Right cardiac atrium (tissue), 5 donors: Measurements from ENCODE around the gene SERGEF. TPM values are rescaled to one million over a fixed set of nuclear protein-coding genes. Genes with fewer than 3 reads are reported as not detected.

Source experiments
- ATAC-seq, 2 donors: fragments of 200-7000 bp; cut with Tn5 transposase; one replicate each; pipeline versions ENCODE4 v1.8.0 to v1.9.1; 2020; ENCODE audit warnings: moderate library complexity in 2 of 2, mild to moderate bottlenecking in 1 of 2
- DNase-seq, 3 donors: peaks; one replicate each; pipeline ENCODE4 v3.0.0-alpha.2; 2020
- H3K27ac ChIP-seq: one replicate; pipeline ENCODE4 v1.5.1; 2013; ENCODE audit warnings: mild to moderate bottlenecking, low read length, control low read depth, moderate library complexity
- H3K27me3 ChIP-seq: one replicate; pipeline ENCODE4 v1.6.1; 2013; ENCODE audit not compliant: control insufficient read depth, insufficient read depth
- H3K4me1 ChIP-seq: one replicate; pipeline ENCODE4 v1.6.1; 2013; ENCODE audit warnings: low read length; ENCODE audit not compliant: control insufficient read depth, insufficient read depth
- H3K4me3 ChIP-seq: one replicate; pipeline ENCODE4 v1.5.1; 2013; ENCODE audit warnings: low read length, control low read depth
- H3K9me3 ChIP-seq: one replicate; pipeline ENCODE4 v1.6.1; 2013; ENCODE audit warnings: low read length; ENCODE audit not compliant: control insufficient read depth
- WGBS: extraction: QIAGEN DNeasy Blood & Tissue Kit; methylation state at CpG from one replicate; pipeline ENCODE4 v1.1.7; 2013; 5-methylcytosine and 5-hydroxymethylcytosine counted together
- intact Hi-C, 4 donors: fragments of 100-400 bp; cut with DNase I; formaldehyde crosslinking; loops; one replicate each; pipeline versions ENCODE4 v1.11.0 to v1.14.0; 2022 to 2023
- polyA plus RNA-seq: library from polyadenylated mRNA; stranded (reverse); fragments of 200-250 nt; gene quantifications from one replicate; pipeline ENCODE4 v1.2.3, GENCODE V29; 2013
- total RNA-seq, 4 donors: library from RNA; stranded (reverse); fragmentation: NEBNext Ultra II Directional; extraction: Animal tissue kit (Norgen Biotek cat#: 25700); gene quantifications; one replicate each; pipeline ENCODE4 v1.2.1, GENCODE V29; 2021
- donor health status: healthy with polysubstance abuse.
- donor health status: DM: no; HTN: yes; CAD: no.
- donor health status: DM: no; HTN: no; CAD: no.
- donor health status: DM: no; HTN: yes; CAD: no; lungs with severe emphysema.
- donor health status: DM: yes; HTN: yes; CAD: no.

SERGEF gene
- total and polyA plus RNA-seq, 5 donors, result 30.8 to 44.7 (median 31.6) TPM

DNA sequence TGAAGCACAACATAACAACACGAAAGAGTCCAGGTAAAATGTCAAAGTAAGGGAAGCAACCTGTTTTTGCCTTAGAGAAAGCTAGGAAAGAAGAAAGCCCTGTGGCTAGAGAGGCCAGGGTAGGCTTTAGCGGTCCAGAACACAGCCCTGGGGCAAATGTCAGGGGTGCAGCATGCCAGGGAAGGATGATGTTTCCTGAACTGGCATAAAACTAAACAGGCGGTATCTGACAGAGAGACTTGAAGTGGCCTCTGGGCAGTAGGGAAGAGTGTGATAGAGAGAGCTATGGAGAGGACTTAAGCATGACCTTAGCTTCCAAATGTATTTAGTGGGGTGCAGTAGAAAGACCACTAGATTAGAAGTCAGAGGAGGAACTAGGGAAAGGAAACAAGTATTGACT lies 174.7 kb downstream of the SERGEF start:
- Histone ChIP-seq H3K4me3 (no peak overlapping the region), H3K9me3 (no peaks in the 10 kb centered on the region), H3K27ac (no peak overlapping the region), H3K4me1 (peaks cover 2% of the 10 kb centered on the region), H3K27me3 (no peaks in the 10 kb centered on the region)
- intact Hi-C loops, result no loop called here
- WGBS, result 96% methylated on average over 3 of the region's 3 CpGs
- no peak for ATAC-seq
- DNase-seq, result no peak

DNA sequence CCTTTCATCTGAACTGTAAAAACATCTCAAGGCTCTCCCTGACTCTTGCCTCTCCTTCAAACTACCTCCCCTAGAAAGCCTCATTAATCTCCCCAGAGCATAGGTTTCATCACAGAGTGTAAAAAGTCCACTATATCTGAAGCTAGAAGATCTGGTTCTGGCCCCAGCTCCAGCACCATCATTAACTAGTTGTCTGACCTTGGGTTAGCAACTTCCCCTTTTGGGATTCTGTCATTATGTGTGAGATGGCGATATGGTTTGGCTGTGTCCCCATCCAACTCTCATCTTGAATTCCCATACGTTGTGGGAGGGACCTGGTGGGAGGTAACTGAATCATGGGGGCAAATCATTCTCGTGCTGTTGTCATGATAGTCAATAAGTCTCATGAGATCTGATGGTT lies 181.0 kb downstream of the SERGEF start:
- intact Hi-C loops, result no loop called here

DNA sequence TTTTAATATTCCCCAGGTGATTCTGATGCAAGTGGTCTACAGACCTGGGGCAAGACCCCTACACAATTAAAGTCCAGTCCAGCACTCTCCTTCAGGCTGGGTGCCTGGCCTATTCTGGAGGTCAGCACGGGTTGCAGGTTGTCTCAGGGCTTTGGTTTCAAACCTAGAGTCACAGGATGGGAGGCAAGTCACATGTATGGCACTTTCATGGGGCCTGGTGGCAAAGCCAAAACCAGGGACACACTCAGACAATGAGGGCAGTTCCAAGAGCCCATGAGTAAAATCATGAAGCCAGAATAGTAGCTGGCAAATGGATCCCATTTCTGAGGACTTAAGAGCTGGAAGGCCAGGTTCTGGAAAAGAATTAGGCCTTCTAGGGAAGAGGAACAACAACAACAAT lies 181.6 kb downstream of the SERGEF start:
- H3K4me1 ChIP-seq, result no peaks in the 10 kb centered on the region
- no peak overlapping the region for H3K27ac ChIP-seq
- DNase-seq (no peak), ATAC-seq (no peak)
- intact Hi-C loops, result no loop called here
- WGBS, result 96% methylated on average over 1 of the region's 1 CpG
- H3K9me3 ChIP-seq, result no peaks in the 10 kb centered on the region
- H3K27me3 ChIP-seq, result no peaks in the 10 kb centered on the region
- H3K4me3 ChIP-seq, result no peak overlapping the region

More for the DNA sequence above, 181.0 kb downstream of the SERGEF start:
- 92% methylated on average over 3 of the region's 3 CpGs for WGBS
- Histone ChIP-seq H3K27ac (no peak overlapping the region), H3K4me1 (no peaks in the 10 kb centered on the region), H3K27me3 (no peaks in the 10 kb centered on the region), H3K4me3 (no peak overlapping the region), H3K9me3 (no peaks in the 10 kb centered on the region)
- DNase-seq (no peak), ATAC-seq (no peak)

DNA sequence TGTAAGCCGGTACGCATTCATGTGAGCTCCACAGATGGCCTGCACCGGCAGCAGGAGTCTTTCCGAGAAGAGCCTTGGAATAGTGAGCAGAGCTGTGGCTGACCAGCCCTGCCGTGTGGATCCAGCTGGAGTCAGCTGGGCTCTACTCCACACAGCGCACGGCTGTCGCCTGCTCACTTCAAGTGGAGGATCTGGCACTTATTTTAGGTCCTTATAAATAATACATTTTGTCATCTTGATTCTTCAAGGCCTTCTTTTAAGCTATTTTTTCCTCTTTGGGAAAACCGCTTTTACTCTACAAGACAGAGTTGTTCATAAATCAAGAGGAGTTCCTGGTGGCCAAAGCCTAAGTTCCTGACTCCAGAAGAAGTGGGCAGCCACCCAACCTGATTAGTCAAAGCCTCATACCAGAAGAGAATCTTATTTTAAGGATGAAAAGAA lies 184.5 kb downstream of the SERGEF start:
- Histone ChIP-seq H3K27ac (no peak overlapping the region), H3K27me3 (no peaks in the 10 kb centered on the region), H3K9me3 (no peaks in the 10 kb centered on the region), H3K4me1 (no peaks in the 10 kb centered on the region), H3K4me3 (no peak overlapping the region)
- peak; percentile 58 to 77 (median 76) for DNase-seq
- 62% methylated on average over 9 of the region's 9 CpGs for WGBS
- ATAC-seq, result peak; percentile 88 to 94
- intact Hi-C loops, result loop anchor here in 1 of 4 donors (10.0 kb wide), 1 partner anchor 64 kb away; no protein-coding TSS in a partner anchor

DNA sequence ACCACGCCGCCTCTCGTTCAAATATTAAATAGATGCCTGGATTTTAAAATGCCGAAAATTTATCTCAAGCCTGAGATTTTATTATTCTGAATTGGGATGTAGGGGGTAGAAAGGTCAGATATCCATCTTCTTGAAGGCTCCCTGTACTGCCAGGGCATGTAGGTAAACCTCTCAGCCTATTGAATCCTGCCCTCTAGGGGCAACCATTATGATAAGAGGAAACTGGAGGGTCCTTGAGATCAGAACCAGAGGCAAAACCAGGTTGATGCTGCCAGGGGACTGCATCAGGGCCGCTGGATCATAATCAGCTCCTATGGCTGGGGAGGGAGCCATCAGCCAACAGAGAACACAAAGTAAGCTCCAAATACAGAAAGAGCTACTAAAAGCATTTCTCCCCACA lies 185.8 kb downstream of the SERGEF start:
- 89% methylated on average over 5 of the region's 5 CpGs for WGBS
- intact Hi-C loops, result loop anchor here in 1 of 4 donors (10.0 kb wide), 1 partner anchor 62 kb away; no protein-coding TSS in a partner anchor
- ATAC-seq, result no peak

DNA sequence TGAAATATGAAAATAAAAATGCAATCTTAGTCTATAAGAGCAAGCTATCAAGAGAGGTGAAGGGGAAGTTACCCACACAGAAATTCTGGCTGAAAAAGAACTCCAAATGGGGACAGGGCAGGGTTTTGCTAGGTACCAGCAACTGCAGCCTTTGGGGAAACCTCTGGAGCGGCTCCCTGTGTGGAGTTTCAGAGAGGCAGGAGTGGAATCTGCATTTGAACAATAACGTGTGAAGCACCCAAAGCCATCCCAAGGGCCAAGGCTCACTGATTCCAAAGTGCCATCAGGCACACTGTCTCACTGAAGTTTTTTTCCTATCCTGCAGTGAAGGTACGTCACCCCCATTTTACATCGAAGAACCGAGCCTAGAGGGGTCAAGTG lies 190.5 kb downstream of the SERGEF start:
- 56% methylated on average over 5 of the region's 5 CpGs for WGBS
- H3K4me1 ChIP-seq, result peaks cover 3% of the 10 kb centered on the region
- DNase-seq (no peak), ATAC-seq (no peak)
- intact Hi-C loops, result loop anchor here in 1 of 4 donors (10.0 kb wide), 1 partner anchor 58 kb away; no protein-coding TSS in a partner anchor
- no peaks in the 10 kb centered on the region for H3K27me3 ChIP-seq
- H3K27ac ChIP-seq, result no peak overlapping the region
- no peak overlapping the region for H3K4me3 ChIP-seq
- no peaks in the 10 kb centered on the region for H3K9me3 ChIP-seq

More for the DNA sequence above, 185.8 kb downstream of the SERGEF start:
- DNase-seq, result no peak
- H3K4me1 ChIP-seq, result peaks cover 3% of the 10 kb centered on the region
- H3K9me3 ChIP-seq, result no peaks in the 10 kb centered on the region
- no peaks in the 10 kb centered on the region for H3K27me3 ChIP-seq
- no peak overlapping the region for H3K4me3 ChIP-seq
- no peak overlapping the region for H3K27ac ChIP-seq

DNA sequence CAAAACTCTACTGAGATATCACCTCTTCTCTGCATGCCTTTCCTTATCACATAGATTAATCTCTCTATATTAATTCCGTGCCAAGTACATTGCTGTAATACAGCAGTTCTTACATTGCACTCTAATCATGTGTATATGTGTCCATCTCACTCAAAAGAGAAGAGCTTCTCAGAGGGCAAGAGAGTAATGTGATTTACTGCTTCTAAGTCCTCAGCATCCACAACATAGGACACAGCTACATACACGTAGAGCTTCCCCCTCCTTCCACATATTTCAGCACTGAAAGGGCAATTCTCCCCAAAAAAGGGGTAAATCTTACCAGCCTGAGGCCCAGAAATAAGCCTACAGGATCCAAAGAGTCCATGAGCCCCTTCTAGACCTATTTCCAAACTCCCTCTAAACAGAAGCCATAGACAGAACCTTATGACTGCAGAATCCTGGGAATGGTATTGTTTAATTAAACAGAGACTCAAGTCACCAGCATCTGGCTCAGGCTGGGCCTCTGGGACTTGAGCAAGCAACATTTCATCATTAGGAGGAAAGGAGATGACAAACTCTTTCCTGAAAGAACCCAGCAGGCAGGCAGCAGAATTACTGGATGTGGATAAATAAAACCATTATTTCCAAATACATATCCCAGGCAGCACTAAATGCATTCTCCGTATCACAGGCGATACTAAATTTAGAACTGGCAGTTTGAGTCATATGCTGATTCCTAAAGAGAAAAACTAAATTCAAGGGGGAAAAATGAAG lies 191.0 kb downstream of the SERGEF start:
- Histone ChIP-seq H3K4me1 (peaks cover 3% of the 10 kb centered on the region), H3K27ac (peak overlapping the region; percentile 8), H3K9me3 (no peaks in the 10 kb centered on the region), H3K27me3 (no peaks in the 10 kb centered on the region), H3K4me3 (no peak overlapping the region)
- intact Hi-C loops, result loop anchor here in 1 of 4 donors (10.0 kb wide), 1 partner anchor 57 kb away; no protein-coding TSS in a partner anchor
- ATAC-seq, result peak; percentile 59 to 83
- WGBS, result 28% methylated on average over 4 of the region's 4 CpGs
- peak; percentile 46 to 56 (median 55) for DNase-seq

DNA sequence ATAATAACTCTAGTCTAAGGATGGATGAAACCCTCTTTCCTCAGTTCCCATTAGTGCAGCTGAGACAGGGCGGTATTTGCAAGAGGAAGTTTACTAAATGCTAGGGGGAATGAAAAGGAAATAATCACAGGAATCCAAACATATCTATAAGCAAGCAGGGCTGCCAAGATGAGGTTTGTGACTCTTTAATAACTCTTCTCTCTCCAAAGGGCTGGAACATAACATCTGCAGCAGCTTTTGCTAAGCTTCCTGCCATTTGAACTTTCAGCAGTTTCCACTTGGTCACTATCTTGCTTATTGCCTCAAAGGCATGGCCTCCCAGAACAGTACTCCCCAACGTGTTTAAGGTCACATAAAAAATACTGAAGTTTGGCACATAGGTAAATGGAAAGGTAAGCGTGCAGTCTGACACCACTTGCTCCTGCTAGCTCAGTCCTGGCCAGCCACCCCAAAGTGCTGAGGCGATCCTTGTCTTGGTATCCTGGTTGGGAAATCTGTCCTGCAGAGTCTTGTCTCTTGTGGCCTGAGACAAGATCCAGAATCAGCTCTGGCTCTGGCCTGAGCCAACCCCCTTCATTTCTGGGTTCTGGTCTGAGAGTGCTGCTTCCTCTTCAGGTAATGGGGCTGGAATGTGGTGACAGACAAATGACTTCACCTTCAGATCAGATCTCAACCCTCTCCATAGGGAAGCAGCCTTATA lies 196.5 kb downstream of the SERGEF start:
- intact Hi-C loops, result no loop called here
- DNase-seq (no peak), ATAC-seq (no peak)
- Histone ChIP-seq H3K27me3 (no peaks in the 10 kb centered on the region), H3K9me3 (no peaks in the 10 kb centered on the region), H3K27ac (no peak overlapping the region), H3K4me3 (no peak overlapping the region), H3K4me1 (peaks cover 4% of the 10 kb centered on the region)
- 63% methylated on average over 4 of the region's 4 CpGs for WGBS

DNA sequence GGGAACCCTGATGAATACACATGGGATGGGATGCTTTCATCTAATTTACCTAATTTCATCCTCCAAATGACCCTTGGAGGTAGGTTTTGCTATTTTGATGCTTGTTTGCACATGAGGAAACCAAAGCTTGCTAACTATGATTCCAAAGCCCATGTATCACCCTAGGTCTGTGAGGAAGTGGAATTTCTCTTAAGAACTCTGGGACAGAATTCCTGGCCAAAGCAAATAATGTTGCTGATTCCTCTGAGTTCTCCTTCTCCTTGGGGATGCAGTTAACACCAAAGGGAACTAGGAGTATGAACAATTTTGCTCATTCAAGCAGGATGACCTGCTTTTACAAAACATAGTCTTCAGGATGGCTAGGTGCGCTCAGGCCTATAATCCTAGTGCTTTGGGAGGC lies 198.3 kb downstream of the SERGEF start:
- WGBS, result 99% methylated on average over 1 of the region's 1 CpG
- Histone ChIP-seq H3K9me3 (no peaks in the 10 kb centered on the region), H3K4me3 (no peak overlapping the region), H3K27me3 (no peaks in the 10 kb centered on the region), H3K27ac (no peak overlapping the region), H3K4me1 (peaks cover 12% of the 10 kb centered on the region)
- intact Hi-C loops, result no loop called here
- DNase-seq (no peak), ATAC-seq (no peak)

DNA sequence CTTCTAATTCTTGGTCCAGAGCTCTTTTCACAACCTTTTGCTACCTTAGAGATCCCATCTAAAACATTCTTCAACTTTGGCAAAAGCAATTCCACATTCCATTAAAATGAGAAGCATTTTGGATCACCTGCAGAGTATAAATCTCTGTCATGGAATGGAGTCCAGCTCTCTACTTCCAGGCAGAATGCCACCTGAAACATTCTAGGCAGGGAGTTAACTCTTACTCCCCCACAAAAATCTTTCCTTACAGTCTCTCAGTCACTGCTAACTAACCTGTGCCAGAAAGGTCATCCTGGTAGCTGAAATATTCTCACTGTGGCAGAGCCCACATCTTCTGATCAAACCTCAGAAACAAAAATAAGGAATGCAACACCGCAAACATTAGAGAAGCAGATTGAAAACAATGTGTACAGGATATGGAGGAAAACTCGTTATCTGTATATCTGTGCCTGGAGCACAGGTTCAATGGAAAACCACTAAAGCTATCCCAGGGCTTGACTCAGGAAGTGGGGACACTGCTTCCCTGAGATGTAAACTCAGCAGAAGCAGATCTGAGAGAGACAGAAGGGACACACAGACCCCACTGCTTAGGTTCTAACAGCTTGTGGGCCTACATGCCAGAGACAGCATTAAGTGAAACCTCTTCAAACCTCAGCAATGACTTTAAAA lies 199.3 kb downstream of the SERGEF start:
- intact Hi-C loops, result no loop called here
- ATAC-seq (no peak), DNase-seq (no peak)
- Histone ChIP-seq H3K27me3 (no peaks in the 10 kb centered on the region), H3K27ac (no peak overlapping the region), H3K9me3 (no peaks in the 10 kb centered on the region), H3K4me3 (no peak overlapping the region), H3K4me1 (peaks cover 12% of the 10 kb centered on the region)
- WGBS, result 70% methylated on average over 2 of the region's 2 CpGs

DNA sequence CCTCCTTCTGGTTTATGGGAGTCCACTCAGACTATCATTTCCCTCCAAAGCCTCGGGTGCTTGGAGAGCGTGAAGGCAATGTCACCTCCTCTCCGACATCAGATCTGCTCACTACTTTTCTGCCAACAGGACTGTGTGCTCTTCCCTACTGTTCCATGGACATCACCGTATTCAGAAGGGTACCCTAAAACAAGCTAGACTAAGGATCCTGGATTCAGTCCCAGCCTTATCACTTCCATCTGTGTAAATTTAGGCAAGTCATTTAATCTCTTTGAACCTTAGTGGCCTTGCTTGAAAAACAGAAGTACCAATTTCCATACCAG lies 200.0 kb downstream of the SERGEF start:
- H3K9me3 ChIP-seq, result no peaks in the 10 kb centered on the region

More for the DNA sequence above, 200.0 kb downstream of the SERGEF start:
- ATAC-seq, result no peak
- DNase-seq, result no peak
- WGBS, result 73% methylated on average over 4 of the region's 4 CpGs
- intact Hi-C loops, result no loop called here
- no peak overlapping the region for H3K27ac ChIP-seq
- H3K4me1 ChIP-seq, result peaks cover 12% of the 10 kb centered on the region
- no peak overlapping the region for H3K4me3 ChIP-seq
- H3K27me3 ChIP-seq, result no peaks in the 10 kb centered on the region
